ENCODE data around the gene TAGLN2. TPM values are rescaled to one million over a fixed set of nuclear protein-coding genes. Genes with fewer than 3 reads are reported as not detected.

The TAGLN2 gene
- total and polyA plus RNA-seq, 9 of the 15 experiments (the other 6 are each of a cell fraction or from before 2014, with no cell fraction given) = 192 to 683 (median 455) TPM

DNA sequence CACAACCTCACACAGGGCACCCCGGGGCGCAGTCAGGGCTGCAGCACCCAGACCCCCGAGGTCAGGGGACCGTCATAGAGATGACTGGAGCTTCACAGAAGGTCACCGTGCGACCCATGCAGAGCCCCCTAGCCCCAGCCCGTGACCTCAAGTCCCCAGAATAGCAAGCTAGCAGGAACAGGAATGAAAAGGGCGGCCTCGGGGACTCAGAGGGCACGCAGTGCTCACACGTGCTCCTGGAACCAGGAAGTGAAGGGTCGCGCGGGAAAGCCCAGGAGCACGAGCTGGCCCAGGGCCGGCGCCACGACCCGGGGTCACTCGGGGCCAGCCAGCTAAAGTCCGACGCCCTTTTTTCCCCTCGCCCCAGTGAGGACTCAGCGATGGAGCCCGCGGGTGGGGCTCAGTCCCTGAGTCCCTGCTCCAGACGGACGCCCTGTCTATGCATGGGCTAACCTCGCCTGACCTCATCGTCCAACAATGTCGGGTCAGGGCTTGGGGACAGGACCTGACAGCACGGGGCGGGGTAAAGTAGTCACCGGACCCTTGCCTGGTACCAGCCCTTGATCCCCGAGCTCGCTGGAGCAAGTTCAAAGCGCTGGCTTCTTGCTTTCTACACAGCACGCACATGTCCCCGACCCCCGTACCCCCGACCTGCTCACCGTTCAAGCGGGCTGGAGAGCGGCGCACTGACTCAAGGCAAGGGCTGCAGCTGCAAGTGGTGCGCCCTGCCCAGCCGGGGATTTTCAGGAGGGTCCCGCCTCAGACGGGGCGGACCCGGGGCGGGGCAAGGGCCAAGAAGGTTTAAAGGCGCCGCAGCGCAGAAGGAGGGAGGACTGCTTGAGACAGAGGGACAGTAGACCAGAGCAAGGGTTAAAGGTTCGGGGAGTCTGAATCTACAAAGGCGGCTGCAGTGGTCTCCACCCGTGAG, at the start of gene TAGLN2 (continued):
- TF ChIP-seq NFXL1 (CRISPR knock-in tag; IDR thresholded peaks at IDR 0.05) (no peak), HDAC1 (IDR thresholded peaks at IDR 0.05) (peak in 1 of 2 experiments; percentile 47; a peak in 2 of 4 replicates), HMG20A (CRISPR knock-in tag; conservative IDR thresholded peaks at IDR 0.05) (no peak), KDM1A (IDR thresholded peaks at IDR 0.05) (no peak; a peak in 1 of 4 replicates), POLR2AphosphoS5 (IDR thresholded peaks at IDR 0.05; ENCODE audit: control insufficient read depth, insufficient read depth, low read depth, low read length) (peak; percentile 96), ZNF347 (CRISPR knock-in tag; IDR thresholded peaks at IDR 0.05; ENCODE audit: low read depth) (no peak), ZNF77 (CRISPR knock-in tag; IDR thresholded peaks at IDR 0.05) (no peak), BRD9 (IDR thresholded peaks at IDR 0.05; ENCODE audit: low read depth, partially characterized antibody) (peak; percentile 20), FOSL1 (tag; conservative IDR thresholded peaks at IDR 0.05) (peak; percentile 91), POLR2H (tag; IDR thresholded peaks at IDR 0.05; ENCODE audit: low read depth) (peak; percentile 89), KDM5B (IDR thresholded peaks at IDR 0.05; ENCODE audit: insufficient replicate concordance, low read depth, low read length) (peak; percentile 96), ZNF354B (CRISPR knock-in tag; IDR thresholded peaks at IDR 0.05) (no peak)
- TF ChIP-seq, protein P1, sequence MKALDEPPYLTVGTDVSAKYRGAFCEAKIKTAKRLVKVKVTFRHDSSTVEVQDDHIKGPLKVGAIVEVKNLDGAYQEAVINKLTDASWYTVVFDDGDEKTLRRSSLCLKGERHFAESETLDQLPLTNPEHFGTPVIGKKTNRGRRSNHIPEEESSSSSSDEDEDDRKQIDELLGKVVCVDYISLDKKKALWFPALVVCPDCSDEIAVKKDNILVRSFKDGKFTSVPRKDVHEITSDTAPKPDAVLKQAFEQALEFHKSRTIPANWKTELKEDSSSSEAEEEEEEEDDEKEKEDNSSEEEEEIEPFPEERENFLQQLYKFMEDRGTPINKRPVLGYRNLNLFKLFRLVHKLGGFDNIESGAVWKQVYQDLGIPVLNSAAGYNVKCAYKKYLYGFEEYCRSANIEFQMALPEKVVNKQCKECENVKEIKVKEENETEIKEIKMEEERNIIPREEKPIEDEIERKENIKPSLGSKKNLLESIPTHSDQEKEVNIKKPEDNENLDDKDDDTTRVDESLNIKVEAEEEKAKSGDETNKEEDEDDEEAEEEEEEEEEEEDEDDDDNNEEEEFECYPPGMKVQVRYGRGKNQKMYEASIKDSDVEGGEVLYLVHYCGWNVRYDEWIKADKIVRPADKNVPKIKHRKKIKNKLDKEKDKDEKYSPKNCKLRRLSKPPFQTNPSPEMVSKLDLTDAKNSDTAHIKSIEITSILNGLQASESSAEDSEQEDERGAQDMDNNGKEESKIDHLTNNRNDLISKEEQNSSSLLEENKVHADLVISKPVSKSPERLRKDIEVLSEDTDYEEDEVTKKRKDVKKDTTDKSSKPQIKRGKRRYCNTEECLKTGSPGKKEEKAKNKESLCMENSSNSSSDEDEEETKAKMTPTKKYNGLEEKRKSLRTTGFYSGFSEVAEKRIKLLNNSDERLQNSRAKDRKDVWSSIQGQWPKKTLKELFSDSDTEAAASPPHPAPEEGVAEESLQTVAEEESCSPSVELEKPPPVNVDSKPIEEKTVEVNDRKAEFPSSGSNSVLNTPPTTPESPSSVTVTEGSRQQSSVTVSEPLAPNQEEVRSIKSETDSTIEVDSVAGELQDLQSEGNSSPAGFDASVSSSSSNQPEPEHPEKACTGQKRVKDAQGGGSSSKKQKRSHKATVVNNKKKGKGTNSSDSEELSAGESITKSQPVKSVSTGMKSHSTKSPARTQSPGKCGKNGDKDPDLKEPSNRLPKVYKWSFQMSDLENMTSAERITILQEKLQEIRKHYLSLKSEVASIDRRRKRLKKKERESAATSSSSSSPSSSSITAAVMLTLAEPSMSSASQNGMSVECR (CRISPR knock-in tag; IDR thresholded peaks at IDR 0.05) = peak; percentile 37; the same call in 1 of the 2 replicates
- TF ChIP-seq, protein P2, sequence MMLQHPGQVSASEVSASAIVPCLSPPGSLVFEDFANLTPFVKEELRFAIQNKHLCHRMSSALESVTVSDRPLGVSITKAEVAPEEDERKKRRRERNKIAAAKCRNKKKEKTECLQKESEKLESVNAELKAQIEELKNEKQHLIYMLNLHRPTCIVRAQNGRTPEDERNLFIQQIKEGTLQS (IDR thresholded peaks at IDR 0.05) = peak; percentile 73
- TF ChIP-seq, protein P2 (CRISPR knock-in tag; conservative IDR thresholded peaks at IDR 0.05) = no peak; the same call in none of the 2 replicates
- TF ChIP-seq, protein P3, sequence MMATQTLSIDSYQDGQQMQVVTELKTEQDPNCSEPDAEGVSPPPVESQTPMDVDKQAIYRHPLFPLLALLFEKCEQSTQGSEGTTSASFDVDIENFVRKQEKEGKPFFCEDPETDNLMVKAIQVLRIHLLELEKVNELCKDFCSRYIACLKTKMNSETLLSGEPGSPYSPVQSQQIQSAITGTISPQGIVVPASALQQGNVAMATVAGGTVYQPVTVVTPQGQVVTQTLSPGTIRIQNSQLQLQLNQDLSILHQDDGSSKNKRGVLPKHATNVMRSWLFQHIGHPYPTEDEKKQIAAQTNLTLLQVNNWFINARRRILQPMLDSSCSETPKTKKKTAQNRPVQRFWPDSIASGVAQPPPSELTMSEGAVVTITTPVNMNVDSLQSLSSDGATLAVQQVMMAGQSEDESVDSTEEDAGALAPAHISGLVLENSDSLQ (IDR thresholded peaks at IDR 0.05) = no peak
- TF ChIP-seq, protein P4, sequence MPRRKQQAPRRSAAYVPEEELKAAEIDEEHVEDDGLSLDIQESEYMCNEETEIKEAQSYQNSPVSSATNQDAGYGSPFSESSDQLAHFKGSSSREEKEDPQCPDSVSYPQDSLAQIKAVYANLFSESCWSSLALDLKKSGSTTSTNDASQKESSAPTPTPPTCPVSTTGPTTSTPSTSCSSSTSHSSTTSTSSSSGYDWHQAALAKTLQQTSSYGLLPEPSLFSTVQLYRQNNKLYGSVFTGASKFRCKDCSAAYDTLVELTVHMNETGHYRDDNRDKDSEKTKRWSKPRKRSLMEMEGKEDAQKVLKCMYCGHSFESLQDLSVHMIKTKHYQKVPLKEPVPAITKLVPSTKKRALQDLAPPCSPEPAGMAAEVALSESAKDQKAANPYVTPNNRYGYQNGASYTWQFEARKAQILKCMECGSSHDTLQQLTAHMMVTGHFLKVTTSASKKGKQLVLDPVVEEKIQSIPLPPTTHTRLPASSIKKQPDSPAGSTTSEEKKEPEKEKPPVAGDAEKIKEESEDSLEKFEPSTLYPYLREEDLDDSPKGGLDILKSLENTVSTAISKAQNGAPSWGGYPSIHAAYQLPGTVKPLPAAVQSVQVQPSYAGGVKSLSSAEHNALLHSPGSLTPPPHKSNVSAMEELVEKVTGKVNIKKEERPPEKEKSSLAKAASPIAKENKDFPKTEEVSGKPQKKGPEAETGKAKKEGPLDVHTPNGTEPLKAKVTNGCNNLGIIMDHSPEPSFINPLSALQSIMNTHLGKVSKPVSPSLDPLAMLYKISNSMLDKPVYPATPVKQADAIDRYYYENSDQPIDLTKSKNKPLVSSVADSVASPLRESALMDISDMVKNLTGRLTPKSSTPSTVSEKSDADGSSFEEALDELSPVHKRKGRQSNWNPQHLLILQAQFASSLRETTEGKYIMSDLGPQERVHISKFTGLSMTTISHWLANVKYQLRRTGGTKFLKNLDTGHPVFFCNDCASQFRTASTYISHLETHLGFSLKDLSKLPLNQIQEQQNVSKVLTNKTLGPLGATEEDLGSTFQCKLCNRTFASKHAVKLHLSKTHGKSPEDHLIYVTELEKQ (CRISPR knock-in tag; IDR thresholded peaks at IDR 0.05) = no peak
